NCI-H446 treated with DMSO at 0.1 percent for 48 hours (cell line): ENCODE data around the gene SSC5D.

Source experiments
- DNase-seq: peaks from one replicate; lab custom pipeline; 2025; lab: John Stamatoyannopoulos, UW

The SSC5D gene

DNA sequence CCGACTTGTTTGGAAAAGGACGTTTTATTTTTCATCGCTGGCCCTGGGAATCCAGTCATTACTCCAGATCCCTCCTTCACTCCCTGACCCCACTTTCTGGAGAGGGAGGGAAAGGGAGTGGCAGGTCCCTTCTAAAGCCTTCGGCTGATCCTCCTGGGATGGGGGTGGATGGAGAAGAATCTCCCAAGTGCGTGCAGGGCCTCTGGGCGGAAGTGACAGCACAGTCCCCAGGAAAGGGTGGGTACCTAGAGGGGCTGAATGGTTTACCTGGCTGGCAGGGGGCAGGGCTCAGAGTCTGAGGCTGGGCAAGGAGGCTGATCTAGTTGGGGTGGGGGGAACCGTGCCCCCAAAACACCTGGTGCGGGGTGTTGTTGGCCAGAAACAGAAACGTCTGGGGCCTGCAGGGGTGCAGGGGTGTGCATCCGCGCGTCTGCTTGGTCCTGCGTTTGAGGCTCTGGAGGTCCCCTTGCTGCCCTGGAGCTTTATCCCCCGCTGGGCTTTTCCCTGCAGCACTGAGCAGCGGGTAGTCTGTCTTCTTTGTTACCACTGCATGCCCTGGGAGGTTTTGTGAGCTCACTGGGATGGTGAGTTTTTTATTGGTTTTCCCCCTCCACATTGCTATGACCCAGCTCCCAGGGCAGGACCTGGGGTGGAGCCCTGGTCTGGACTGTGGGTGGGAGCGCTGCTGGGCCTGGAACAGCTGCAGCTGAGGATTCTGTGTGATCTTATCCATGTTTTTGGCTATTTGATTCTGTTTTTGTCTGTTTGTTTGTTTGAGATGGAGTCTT is 14.8 kb upstream of the SSC5D start:
- no peak for DNase-seq

DNA sequence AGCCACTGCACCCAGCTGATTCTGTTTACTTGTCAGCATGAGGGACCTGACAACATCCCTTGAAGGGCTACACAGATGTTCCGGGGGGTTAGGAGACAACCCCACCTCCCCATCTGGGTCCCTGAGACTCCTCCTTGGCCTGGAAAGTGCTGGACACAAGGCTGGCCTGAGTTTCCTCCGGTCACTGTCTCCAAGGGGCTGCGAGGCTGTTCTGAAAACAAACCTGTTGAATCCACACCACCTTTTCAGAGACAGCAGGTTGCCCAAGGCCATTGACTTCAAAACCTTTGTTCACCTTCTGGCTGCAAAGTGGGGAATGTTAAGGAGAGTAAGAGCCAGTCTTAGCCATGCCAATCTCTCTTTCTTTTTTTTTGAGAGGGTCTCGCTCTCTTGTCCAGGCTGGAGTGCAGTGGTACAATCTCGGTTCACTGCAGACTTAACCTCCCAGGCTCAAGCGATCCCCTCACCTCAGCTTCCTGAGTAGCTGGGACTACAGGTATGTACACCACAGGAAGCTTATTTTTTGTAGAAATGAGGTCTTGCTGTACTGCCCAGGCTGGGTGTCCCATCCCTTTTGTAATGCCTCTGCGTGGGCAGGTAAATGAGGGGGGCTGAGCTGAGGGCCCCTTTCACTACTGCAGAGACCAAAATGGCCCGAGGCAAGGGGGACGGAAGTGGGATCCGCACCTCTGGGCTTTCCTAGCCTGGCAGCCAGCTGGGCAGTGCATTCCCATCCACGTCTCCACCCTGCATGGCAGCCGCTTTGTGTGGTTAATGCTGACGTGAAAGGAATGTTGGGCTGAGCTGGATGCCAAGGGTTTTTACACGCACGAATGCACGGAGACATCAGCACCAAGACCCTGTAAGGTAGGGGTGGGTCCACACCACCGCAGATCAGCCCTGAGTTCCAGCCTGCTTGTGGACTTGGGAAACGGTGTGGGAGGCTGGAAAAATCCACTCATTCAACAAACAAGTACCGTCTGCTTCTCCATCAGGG is 13.7 kb upstream of the SSC5D start:
- no peak for DNase-seq

DNA sequence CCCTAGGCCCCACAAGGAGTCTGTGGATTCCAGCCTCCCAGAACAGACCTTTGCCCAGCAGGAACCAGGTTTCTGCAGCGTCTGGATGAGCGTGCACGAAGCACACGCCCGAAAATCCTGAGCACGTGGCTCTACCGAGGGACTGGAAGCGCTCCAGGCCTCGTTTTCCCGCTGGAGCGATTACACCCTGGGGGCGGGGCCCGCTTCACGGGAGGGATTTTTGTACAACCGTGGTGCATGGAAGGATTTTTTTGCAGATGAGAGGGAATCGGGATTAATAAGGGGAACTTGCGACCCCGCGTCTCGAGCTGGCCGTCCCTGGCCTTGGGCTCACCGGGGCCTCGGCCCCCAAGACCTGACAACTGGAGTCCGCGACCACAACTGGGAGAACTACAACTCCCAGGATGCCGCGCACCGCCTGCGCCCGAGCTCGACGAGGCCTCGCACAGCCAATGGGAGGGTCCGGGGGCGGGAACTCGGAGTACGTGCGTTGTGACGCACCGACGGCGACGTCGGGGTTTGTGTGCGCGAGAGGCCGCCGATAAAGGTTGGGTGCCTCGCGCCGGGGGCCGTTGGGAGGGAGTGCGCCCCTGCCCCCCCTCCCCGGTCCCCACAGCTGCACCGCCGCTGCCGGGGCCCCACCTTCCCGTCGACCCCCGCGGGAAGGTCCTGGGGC is 12.0 kb upstream of the SSC5D start, which contains the start of gene ZNF628:
Gene ZNF628 (plus strand): TSS at position 518 of the 676 bp plus-strand sequence. CDS start 3,294 bp downstream, outside the sequence.
- DNase-seq: peak; percentile 97

DNA sequence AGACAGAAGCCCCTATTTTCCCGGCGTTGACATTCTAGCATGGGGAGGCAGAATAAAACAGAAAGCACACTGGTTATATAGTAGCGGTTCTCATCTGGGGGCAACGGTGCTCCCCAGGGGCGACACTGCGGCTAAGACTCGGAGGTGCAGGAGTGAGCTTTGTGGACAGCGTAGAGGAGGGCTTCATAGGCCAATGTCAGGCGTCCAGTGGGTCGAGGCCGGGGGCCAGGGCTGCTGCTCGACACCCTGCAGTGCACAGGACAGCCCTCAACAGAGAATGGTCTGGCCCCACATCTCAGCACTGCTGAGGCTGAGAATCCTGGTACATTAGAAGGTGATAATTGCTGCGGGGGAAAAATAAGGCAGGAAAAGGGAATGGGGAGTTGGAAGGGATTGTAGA is 10.3 kb upstream of the SSC5D start:
- DNase-seq: no peak

DNA sequence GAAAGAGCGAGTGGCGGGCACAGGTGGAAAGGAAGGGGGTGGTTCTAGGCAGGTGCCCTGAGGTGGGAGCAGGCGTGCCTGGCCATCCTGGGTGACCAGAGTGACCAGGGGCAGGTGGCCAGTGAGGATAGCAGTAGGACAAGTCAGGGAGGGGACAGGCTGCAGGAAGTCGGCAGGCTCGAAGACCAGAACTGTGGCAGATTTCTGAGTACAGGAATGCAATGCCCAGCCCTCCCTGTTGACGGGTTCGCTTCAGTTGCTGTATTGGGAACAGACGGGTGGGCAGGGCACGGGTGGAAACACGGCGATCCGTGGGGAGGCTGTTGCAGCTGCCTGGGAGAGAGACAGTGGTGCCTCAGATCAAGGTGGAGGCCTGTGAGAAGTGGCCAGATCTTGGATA is 9.9 kb upstream of the SSC5D start:
- DNase-seq: no peak

DNA sequence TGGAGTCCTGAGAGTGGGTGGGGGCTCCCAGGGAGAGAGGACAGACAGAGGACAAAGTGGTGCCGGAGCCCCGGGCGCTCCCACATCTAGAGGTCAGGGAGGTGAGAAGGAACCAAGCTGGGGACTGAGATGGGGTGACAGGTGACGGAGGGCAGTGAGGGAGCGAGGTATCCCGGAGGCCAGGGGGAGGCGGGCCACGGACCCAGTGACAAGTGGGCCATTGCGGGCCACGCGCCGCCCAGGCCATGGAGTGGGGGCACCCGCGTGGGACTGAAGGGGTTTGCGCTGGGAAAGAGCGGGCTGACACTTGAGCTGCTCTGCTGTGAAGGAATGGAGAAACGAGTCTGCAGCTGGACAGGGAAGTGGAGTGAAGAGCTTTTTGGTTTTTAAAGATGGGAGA is 9.2 kb upstream of the SSC5D start:
- no peak for DNase-seq

DNA sequence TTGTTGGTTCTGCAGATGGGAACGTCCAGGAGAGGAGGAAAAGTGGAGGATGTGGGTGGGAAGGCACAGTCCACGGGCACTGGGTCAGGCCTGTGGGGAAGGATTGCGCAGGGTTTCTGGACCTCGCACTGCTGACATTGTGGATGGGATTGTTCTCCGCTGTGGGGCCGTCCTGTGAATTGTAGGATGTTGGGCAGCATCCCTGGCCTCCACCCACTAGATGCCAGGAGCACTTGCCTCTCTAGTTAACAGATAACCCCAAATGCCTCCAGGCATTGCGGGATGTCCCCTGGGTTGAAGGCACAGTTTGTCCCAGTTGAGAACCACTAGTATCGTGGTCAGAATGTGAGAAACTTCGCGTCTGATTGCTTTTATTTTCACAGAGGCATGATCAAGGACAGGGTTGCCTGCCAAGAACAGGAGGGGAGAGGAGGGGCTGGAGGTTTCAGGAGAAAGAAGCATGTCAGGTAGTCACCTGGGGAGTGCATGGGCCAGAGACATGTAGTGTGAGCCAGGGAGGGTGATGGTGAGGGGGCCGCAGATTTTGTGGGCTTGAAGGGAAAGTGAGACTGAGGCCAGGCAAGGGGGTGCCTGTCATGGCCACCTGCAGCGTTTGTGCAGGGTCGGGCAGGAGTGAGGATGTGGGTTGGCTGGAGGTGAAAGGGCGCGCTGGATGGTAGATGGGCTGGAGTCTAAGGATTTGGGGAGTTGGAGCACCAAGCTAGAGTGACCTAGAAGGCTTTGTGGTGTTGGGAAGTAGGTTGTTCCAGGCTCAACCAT is 8.6 kb upstream of the SSC5D start:
- no peak for DNase-seq

DNA sequence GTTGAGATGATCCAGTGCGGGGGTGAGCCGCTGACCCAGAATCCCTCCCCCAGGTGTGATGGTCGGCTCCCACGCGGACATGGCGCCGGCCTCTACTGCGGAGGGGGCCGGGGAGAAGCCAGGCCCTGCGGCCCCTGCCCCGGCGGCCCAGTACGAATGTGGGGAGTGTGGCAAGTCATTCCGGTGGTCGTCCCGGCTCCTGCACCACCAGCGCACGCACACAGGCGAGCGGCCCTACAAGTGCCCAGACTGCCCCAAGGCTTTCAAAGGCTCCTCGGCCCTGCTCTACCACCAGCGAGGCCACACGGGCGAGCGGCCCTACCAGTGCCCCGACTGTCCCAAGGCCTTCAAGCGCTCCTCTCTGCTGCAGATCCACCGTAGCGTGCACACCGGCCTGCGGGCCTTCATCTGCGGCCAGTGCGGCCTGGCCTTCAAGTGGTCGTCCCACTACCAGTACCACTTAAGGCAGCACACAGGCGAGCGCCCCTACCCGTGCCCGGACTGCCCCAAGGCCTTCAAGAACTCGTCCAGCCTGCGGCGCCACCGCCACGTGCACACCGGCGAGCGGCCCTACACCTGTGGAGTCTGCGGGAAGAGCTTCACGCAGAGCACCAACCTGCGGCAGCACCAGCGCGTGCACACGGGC is 7.0 kb upstream of the SSC5D start:
- DNase-seq: no peak

DNA sequence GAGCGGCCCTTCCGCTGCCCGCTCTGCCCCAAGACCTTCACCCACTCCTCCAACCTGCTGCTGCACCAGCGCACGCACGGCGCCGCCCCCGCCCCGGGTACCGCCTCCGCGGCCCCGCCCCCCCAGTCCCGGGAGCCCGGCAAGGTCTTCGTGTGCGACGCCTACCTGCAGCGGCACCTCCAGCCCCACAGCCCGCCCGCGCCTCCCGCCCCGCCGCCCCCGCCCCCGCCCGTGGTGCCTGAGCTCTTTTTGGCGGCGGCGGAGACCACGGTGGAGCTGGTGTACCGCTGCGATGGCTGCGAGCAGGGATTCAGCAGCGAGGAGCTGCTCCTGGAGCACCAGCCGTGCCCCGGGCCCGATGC is 6.5 kb upstream of the SSC5D start:
- DNase-seq: no peak

DNA sequence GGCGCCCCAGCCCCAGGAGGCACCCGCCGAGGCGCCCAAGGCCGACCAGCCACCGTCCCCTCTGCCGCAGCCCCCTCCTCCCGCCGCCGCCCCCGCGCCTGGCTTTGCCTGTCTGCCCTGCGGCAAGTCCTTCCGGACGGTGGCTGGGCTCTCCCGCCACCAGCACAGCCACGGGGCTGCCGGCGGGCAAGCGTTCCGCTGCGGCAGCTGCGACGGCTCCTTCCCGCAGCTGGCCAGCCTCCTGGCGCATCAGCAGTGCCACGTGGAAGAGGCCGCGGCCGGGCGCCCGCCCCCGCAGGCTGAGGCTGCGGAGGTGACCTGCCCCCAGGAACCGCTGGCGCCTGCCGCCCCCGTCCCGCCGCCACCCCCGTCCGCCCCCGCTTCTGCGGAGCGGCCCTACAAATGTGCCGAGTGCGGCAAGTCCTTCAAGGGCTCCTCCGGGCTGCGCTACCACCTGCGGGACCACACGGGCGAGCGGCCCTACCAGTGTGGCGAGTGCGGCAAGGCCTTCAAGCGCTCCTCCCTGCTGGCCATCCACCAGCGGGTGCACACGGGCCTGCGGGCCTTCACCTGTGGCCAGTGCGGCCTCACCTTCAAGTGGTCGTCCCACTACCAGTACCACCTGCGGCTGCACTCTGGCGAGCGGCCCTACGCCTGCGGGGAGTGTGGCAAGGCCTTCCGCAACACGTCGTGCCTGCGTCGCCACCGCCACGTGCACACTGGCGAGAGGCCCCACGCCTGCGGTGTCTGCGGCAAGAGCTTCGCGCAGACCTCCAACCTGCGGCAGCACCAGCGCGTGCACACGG is 5.9 kb upstream of the SSC5D start:
- no peak for DNase-seq

DNA sequence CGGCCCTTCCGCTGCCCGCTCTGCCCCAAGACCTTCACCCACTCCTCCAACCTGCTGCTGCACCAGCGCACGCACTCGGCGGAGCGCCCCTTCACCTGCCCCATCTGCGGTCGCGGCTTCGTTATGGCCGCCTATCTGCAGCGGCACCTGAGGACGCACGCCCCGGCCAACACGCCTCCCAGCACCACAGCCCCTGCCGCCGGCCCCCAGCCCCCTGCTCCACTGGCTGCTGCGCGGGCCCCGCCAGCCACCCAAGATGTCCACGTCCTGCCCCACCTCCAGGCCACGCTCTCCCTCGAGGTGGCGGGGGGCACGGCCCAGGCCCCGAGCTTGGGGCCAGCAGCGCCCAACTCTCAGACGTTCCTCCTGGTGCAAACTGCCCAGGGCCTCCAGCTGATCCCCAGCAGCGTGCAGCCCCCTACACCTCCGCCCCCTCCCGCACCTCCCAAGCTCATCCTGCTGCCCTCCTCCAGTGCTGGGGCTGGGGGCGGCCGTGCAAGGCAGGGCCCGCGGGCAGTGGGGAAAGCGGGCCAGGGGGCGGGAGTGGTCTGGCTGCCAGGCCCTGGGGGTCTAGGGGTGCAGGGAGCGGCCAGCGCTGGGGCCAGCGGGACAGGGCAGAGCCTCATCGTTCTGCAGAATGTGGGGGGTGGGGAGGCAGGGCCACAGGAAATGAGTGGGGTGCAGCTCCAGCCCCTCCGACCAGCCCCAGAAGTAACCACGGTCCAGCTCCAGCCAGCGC is 5.1 kb upstream of the SSC5D start:
- no peak for DNase-seq

DNA sequence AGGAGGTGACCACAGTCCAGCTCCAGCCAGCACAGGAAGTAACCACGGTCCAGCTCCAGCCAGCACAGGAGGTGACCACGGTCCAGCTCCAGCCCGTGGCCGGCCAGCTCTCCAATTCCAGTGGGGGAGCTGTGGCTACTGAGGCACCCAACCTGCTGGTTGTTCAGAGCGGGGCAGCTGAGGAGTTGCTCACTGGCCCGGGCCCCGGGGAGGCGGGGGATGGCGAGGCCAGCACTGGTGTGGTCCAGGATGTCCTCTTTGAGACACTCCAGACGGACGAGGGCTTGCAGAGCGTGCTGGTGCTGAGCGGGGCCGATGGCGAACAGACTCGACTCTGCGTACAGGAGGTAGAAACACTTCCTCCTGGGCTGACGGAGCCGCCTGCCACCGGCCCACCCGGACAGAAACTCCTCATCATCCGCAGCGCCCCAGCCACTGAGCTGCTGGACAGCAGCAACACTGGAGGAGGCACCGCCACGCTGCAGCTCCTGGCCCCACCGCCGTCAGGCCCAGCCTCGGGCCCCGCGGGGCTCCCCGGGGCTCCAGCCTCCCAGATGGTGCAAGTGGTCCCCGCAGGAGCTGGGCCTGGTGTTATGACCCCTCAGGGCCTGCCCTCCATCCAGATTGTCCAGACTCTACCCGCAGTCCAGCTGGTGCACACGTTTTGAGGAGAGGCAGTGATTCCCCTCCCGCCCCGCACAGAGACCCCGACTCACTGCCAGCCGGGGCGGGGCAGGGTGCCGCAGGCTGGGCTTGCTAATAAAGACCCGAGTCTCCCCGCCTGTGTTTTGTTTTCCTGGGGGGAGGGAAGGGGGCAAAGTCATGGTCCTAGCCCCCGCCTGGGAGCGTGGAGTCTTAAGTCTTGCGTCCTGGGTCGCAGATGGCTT is 4.3 kb upstream of the SSC5D start:
- no peak for DNase-seq

DNA sequence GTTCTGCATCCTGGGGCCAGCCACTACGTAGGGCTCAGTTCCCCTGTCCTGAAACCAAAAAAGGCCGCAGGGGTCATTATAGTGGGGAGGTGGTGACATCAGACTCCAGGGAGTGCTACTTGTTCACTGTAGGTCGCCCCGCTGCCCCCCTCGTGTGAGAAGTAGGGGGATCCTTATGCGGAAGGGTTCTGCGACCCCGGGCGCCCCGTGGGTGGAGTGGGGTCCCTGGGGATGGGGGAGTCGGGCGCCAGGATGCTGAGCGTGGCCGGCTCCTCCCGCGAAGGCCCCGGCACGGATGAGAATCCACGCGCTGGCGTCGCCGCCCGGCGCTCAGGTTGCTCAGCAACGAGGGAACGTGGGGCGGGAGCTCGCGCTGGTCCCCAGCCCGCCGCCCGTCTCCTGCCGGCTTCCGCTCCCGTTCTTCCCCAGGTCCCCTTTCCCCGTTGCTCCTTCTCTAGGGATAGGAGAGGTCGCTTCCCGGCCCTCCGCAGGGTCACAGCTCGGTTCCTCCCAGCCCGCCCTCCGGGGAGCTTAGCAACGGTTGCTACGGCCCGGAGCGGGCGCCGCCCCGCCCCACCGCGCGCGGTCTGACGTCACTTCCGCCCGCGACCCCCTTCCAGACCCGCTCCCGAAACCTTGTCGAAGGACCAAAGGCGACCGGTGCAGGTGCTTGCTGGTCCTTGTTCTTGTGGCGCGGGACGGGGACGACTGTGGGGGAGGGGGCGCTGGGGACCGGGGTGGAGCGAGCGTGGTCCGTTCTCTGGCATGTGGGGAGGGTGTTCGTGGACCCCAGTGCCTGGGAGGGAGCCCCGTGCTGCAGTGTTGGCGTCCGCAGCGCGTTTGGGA is 3.4 kb upstream of the SSC5D start, which contains the start of gene NAT14:
Gene NAT14 (plus strand): TSS at position 596 of the 846 bp plus-strand sequence. CDS start 521 bp downstream, outside the sequence.
- DNase-seq: no peak

DNA sequence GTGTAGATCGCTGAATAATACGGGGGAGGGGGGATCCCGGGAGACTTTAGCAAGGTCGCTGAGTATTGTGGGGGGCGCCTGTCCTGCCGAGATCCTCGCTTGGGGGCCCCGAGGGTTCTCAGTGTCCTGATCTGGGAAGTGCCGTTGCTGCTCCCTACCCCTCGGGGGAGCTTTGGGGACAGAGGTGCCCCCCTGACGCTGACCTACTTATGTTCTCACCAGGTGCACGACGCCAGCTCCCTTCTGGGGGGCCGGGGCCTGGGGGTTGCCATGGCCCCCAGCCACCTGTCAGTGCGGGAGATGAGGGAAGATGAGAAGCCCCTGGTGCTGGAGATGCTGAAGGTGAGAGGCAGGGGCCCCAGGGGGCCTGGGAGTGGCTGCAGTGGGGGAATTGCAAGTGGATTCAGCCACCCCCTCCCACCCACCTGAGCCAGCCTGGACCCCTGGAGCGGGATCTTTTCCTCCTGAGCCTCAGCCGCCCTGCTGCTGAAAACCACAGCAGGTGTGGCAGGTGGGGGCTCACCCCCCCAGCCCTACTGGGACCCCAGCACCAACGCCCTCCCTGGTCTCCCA is 2.7 kb upstream of the SSC5D start:
- no peak for DNase-seq

DNA sequence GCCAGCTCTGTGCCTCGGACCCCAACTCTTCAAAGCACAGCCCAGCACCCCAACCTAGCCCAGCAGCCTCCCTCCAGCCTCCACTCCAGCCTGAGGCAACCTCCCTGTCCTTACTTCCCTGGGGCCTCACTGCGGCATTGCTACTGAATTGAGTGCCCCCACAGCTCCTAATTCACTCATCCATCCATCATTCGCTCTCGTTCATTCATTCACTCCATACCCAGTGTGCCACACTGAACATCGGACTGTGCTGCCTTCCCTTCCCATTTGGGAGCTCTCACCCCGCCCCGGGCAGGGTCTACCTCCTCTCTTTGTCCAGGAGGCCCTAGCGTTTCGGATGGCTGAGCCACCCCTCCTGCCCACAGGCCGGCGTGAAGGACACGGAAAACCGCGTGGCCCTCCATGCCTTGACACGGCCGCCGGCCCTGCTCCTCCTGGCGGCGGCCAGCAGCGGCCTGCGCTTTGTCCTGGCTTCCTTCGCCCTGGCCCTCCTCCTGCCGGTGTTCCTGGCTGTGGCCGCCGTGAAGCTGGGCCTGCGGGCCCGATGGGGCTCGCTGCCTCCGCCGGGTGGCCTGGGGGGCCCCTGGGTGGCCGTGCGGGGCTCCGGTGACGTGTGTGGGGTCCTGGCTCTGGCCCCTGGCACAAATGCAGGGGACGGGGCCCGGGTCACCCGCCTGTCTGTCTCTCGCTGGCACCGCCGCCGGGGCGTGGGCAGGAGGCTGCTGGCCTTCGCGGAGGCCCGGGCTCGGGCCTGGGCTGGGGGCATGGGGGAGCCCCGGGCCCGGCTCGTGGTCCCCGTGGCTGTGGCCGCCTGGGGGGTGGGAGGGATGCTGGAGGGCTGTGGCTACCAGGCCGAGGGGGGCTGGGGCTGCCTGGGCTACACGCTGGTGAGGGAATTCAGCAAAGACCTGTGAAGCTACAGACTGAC is 1.9 kb upstream of the SSC5D start:
- DNase-seq: no peak
